ENCODE measurements around the gene ROR2.

- TF ChIP-seq, protein P1, sequence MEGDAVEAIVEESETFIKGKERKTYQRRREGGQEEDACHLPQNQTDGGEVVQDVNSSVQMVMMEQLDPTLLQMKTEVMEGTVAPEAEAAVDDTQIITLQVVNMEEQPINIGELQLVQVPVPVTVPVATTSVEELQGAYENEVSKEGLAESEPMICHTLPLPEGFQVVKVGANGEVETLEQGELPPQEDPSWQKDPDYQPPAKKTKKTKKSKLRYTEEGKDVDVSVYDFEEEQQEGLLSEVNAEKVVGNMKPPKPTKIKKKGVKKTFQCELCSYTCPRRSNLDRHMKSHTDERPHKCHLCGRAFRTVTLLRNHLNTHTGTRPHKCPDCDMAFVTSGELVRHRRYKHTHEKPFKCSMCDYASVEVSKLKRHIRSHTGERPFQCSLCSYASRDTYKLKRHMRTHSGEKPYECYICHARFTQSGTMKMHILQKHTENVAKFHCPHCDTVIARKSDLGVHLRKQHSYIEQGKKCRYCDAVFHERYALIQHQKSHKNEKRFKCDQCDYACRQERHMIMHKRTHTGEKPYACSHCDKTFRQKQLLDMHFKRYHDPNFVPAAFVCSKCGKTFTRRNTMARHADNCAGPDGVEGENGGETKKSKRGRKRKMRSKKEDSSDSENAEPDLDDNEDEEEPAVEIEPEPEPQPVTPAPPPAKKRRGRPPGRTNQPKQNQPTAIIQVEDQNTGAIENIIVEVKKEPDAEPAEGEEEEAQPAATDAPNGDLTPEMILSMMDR (IDR thresholded peaks at IDR 0.05; ENCODE audit: borderline replicate concordance, extremely low read depth, low read length, poor library complexity, severe bottlenecking), result no peak
- TF ChIP-seq EZH2 (IDR thresholded peaks at IDR 0.05; ENCODE audit: borderline replicate concordance, low read depth, low read length, severe bottlenecking), result no peak
These were observed 3.8 kb downstream of the ROR2 start for GRCh38 chr9:91946196-91946595.
